HG02763 (cell line): Measurements from ENCODE around the gene ITPR2.

Experiments
- ATAC-seq: cut with Tn5 transposase; IDR thresholded peaks from one replicate; pipeline ENCODE4 v1.9.1; 2021; ENCODE audit warnings: mild to moderate bottlenecking, moderate library complexity; ENCODE audit not compliant: unreplicated experiment

The ITPR2 gene

DNA sequence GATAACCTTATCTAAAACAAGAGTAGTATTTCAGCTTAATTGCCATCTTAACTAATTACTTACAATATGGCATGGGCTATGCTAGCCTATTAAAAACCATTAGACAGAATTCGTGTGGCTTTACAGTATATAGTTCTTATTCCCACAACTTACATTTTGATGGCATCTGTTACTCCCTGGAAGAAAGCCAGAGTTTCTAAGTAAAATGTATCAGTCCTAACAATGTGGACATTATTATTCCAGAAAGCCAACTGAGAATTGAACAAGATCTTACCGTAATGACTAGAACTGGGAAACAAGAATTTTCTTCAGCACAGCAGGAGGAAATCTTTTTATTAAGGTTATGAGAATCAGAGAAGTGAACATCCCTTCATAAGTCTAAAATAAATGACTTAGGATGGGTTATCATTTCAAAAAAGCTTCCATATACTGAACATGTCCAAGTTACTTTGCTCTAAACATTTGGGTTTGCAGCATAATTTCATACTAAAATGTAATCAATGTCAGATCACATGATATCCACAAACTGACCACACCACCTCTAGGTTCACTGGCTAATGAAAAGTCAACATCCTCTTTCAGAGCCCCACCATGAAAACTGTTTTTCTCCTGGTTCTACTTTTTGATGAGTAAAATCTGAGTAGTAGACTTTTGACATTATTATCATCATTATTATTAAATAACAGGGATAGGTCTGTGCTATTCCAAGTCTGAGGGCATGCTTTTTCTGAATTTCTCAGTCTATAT is 457.9 kb downstream of the ITPR2 start:
- no peak for ATAC-seq

DNA sequence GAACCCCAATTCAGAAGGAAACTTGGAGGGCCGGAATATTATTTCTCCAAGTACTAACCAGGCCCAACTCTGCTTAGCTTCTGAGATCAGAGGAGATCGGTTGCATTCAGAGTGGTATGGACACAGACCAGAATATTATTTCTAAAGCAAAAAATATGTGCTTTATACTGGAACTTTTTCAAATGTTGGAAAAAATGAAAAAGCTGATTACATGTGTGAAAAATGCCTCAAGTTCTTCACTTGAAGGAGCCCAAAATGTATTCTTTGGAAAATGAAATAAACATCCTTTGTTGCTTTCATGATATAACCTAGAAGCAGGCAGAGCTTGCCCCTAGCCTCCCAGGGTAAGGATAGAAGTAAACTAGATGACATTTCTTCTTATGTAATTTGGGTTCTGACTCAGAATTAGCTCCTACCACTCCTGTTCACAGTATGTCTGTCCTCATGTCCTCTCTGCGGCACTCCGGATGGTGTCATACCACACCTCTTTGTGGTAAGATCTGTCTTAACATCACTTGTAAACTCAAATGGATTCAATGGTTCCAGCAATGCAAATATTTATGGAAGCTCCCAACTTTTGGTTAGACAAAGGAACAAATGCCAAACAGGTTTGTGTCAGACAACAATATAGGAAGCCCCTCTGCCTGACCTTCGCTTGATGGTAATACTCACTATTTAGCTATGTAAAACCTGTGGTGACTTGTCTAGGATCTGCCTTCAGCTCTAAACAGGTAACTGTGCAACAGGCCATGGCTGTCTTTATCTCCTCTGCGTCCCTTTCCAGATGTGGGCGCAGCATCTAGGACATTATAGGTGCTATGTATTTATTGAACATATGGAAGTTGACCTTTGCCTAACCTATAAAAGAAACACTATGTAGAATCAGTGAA is 459.1 kb downstream of the ITPR2 start:
- ATAC-seq = no peak

DNA sequence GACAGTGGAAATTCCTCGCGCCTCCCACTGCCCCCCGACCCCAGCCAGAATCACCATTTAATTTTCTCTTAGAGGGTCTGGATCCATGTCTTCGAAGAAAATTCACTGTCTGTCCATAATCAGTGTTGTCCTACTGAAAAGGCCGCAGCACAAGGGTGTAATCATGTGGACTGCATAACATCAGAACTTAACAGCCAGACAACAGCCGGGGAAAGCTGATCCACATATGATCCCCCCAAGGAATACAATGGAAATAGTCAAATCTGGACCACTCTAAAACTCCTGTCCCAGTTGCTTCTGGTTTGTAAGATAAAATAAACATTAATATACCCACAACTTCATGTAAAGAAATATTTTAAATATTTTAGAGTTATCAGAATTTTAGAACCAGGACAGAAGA is 460.1 kb downstream of the ITPR2 start:
- ATAC-seq = no peak

DNA sequence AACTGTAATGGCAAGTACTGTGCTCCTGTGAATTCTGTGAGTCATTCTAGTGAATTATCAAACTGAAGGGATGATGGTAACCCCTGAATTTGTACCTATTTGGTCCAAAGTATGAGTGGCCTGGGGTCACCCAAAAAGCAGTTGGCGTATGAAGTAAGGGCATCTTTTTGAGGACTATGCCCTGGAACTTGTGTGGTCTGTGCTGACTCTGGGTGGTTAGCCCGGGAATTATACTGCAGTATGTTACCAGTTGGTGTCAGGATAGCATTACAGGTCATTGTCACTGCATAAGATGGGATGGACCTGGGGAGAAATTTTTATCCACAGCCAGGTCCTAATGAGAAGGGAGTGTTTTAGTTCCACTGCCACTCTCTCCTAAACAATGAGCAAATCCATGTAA is 462.9 kb downstream of the ITPR2 start:
- ATAC-seq = no peak

DNA sequence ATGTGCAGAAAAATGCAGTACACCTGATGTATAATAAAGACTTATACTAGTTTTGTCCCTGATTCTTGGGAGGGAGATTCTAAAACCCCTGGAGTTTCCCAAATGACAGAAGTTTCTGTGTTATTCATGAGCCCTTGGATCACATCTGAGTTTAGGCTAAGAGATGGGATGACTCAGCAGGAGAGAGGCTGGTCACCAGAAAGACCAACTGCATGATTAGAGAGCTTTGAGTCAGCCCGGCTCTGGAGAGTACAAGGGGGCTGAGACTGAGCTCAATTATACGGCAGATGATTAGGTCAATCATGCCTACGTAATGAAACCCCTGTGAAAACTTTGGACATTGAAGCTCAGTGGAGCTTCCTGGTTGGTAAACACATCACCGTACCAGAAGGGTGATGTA is 463.4 kb downstream of the ITPR2 start:
- no peak for ATAC-seq

DNA sequence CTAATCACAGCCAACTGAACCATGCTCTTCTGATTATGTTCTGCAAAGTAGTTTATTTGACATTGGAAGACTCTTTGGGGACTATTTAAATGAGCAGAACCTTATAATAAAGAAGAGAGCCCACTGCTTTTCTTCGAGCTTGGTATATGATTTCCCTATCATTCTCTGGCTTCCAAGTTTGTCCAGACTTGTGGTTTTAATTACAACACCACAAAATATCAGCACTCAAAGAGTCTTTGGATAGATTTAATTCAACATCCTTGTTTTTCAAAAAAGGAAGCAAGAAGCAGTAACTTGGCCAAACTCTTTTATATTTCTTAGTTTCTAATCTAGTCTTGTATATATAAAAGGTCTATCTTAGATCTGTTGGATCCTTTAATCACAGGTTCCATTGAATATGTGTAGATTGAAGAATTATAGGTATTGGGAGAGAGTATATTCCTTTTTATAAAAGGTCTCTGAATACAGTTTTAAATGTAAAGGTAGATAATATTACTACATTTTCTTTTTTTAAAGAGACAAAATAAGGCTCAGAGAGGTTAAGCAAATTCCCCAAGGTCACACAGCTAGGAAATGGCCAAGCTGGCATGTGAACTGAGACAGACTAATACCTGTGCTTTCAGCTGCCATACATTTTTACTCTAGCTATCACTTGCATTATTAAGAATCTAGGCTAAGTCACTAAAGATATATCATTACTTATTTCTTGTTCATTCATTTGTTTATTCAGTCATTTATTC is 464.8 kb downstream of the ITPR2 start:
- no peak for ATAC-seq

DNA sequence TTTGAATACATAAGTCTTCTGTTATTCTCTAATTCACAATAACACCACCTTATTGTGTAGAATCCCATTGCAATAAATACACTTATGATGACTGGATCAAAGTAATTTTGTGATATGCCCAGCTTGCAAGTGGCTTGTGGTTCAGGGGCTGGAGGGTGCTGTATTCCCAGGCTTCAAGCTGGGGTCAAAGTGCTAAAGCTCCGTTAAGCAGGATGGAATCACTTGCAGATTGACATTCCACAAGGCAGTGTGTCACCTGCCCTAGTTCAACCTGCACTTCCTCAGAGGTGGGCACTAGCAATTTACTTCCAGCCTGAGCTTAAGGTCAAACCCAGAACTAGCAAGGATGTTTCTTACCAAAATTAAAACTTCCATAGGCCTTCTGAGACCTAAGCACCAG is 471.0 kb downstream of the ITPR2 start:
- no peak for ATAC-seq

DNA sequence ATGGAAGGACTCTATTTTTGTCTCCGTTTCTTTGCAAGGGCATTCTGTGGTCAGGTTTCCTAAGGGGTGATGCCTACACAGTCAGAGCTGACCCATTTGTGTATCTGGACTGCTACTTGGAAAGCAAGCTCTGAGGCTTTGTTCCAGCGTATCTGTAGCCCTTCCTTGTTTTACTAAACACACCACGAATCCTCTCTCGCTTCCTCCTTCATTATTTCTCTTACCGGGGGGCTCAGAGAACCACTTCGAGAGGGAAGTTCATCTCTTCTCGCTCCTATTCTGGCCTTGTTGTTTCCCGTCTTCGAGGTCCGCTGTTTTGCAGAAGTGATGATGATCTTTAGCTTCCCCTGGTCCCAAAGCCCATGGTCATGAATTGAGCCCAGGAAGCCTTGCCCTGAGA is 472.9 kb downstream of the ITPR2 start:
- no peak for ATAC-seq

DNA sequence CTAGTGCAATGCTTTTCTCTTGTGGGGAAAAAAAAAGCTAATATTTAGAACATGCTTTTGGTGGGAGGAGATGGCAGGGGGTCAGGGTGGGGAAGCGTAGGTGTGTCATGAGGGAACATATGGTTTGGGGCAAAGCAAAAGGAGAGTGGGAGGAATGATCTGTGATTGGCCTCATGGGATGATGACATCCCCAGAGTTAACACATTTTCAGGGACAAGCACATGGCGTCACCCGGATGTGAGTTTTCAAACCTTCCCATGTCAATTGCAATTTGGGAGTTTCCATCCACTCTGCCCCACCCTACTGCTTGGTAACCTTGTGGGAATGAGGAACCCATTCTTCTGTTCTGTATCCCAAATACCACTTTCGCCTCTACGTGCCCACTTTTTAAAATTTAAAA is 473.4 kb downstream of the ITPR2 start:
- no peak for ATAC-seq

DNA sequence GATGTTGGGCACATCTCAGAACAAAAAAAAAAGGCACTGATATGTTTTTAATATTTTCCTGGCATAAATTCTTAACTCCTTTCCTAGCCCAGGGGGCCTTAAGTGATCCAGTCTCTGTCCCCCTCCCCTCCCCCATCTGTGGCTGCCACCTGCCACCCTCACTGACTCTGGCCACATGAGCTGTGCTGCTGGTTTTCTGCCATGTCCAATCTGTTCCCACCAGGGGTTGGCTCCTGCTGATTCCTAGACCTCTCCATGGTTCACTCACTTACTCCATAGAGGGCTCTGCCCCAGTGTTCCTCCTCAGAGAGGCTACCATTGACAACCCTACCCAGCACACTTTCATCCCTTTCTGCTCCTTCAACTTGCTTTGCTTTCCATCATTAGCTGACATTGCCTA is 474.3 kb downstream of the ITPR2 start:
- ATAC-seq = no peak

DNA sequence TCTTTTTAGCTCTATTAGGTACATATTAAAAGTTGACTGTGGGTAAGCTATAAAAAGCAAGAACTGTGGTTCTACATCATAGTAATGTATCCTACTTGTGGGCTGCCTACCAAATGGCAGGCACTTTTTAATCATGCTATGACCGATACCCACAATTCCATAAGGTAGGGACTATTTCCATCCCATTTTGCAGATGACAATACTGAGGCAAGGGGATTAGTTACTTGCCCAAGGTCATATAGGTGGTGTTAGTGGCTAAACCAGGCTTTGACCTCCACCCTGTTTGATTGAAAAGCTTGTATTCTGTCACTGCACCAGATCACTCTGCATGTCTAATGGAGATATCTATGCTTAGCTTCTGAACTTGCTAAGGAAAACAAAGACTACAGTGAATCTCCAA is 485.7 kb downstream of the ITPR2 start:
- ATAC-seq = no peak

DNA sequence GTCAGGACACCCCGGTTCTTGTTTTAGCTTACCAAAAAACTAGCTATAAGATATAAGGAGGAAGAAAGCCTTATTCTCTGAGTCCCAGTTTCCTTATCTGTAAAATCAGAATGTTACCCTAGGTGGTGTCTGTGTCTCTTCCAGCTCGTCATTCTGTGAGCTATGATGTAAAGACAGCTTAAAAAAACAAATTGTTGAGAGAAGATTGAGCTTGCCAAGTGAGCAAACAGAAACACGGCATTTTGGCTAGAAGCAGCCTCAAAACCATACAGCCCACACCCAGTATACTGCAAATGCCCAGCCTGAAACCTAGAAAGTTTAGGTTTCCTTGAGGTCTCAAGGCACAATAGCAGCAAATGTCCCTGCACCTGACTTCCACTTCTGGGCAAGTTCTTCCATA is 486.3 kb downstream of the ITPR2 start:
- ATAC-seq = no peak

DNA sequence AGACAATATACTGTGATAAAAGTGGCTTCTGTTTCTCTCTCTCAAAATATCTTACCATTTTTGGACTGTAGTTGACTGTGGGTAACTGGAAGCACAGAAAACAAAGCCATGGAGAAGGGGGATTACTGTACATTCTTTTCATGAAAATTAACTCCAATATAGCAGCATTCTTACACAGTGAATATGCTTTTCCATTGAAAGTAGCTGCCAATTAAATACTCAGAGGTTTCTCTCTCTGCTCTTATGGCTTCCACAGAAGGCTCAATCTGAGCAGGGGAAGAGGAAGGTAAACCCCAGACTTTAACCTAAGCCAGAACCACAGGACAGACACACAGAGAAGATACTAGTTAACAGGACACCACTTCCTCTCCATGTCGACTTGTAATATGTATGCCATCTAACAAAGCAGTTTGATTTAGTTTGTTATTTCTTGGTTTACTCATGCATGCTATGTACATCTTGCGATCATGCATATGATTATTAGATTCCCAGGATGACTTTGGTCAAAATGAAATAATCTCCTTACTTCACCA is 487.5 kb downstream of the ITPR2 start:
- no peak for ATAC-seq

DNA sequence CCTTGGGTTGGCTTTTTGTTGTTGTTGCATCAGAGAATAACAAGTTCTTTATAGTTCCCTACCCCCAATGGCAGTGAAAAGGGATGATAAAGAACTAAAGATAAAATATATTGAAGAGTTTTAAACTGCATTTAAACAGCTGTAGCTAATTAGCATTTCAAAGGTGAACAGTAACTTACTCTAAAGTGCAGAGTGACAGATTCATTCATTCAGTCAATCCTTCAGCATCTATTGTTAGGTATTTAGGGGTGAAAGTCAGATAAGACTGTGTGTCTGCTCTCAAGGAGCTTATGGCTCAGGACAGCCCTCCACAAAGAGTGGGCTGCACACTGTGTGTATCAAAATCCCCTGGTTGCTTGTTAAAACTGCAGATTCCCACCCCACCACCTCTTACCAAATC is 491.5 kb downstream of the ITPR2 start:
- ATAC-seq = no peak

DNA sequence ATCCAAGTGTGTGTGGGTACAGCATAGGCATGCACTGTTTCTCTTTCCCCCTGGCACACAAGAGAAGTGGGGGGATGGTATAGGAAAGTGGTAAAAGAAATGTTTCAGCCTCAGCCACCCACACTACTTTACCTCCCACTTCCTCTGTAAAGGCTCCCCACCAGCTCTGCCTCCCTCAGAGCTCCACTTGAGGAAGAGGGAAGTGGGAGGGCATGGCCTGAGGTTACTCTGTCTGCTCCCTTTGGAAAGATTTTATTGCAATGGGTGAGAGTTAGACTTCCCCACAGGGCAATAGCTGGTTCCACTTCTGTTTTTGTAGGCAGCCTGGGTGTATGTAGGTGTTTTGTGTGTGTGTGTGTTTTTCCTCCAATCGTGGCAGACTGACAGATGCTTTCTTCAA is 492.3 kb downstream of the ITPR2 start:
- ATAC-seq = peak; percentile 60

DNA sequence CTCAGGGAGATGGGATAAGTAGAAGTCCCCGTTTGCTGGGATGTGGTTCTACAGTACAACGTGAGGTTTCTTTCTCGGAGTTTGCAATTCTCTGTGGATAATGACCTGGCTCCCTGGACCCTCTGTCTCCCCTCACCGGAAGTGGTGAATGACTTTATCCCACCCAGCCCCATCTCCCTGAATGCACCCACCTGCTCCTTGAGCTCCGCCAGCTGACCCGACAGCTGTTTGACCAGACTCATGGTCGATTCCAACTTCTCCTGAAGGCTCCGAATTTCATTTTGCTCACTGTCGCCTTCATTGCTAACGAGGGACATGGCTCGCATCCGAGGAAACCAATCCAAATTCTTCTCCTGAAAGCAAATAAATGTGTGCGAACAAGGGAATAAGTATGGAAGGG is 493.0 kb downstream of the ITPR2 start:
- no peak for ATAC-seq

DNA sequence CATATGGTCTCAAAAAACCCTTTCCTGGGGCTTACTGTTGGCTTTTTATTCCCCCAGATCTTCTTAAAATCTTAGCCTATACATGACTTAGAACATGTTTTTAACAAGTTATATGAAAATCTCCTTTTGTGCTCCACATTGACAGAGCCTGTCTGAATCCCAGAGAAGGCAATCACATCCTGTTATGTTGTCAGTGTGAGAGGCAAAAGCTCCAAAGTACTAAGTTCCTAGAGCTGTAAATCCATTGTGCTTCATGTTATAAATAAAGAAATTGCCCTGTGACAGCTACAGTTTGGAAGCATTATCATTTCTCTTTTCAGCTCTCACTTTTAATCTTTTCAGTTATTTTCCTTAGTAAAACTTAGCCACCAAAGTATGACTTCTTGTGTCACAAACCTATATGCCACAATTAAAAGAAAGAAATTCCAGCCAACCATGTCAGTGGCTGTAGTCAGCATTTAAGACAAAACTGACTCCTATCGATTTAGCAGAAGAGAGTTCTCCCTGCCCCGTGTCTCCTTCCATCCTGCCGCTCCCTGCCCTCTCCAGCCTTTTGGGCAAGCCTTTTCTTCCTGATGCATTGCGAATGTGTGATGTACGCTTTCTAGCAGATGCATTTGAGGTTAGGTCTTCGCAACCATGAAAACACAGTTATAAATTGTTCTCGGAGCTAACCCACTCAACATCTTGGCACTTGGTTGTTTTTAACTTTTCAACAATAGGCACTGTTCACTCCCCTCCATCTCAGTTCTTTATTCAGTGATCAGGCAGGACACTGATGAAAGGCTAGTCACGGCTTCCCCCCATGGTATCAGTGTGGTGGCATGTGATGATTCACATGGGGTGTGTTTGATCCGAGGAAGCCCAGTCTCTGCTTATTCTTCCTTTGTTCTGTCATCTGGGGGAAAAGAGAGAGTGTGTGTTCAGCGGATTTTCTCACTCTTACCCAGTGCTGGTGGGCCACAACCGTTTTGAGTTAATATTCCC is 494.1 kb downstream of the ITPR2 start:
- no peak for ATAC-seq

DNA sequence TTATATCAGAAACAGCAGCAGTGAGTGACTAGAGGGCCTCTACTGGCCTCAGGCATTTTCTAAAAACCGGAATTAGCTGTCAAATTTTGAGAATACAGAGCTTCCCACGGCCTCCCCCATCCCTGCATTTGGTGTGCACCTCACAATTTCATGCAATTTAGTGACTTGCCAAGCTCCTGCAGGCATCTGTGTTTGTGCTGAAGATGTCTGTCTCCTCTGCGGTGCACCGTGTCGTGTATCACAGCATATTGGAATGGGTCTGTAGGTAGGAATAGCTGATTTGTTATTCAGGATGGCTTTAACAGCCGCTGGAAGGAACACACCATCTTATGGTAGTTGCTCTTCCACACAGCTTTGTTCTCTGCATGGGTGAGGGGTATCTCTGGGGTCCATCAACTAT is 497.3 kb downstream of the ITPR2 start:
- no peak for ATAC-seq

DNA sequence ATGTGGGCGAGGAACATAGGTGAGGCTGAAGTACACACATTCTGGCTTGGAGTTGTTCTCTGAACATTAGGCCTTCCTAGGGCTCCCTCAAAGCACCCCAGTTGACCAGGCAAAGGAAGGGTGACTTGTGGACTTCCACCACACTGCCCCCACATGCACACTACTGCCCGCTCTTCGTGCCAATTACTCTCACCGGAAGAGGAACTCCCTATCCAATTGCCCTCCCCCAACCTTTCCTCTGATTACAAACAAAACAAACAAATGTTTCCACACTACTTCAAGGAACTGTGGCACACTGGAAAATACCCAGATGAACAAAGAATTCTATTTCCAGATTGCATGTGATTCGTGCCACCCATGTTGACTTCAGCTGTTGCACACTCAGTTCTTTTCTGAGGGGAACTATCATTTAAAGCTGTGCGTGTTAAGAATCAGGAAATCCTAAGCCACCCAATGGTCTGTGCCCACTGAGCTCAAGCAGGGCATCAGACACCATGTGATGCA is 498.3 kb downstream of the ITPR2 start:
- ATAC-seq = no peak

DNA sequence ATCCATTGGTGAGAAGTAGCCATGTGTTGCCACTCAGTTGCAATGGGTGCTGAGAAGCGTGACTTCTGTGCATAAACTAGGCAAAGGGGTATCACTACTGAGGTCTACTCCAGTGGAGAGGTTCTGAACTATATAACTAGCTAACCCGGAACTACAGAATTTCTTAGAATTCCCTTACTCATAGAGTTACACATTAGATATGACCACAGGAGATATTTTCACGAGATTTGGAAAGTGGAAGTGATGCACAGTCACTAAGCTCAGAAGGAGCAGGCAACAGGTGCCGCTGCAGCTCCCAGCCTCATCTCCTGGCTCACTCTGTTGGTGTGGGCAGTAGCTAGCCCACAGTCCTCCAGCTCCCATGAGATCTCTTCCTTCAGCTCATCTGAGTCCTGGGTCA is 501.0 kb downstream of the ITPR2 start:
- no peak for ATAC-seq
